Renal cortex interstitium (tissue), 11 donors: ENCODE results near the gene EDN2. TPM values are rescaled to one million over a fixed set of nuclear protein-coding genes. Genes with fewer than 3 reads are reported as not detected.

ENCODE experiments used
- DNase-seq, 11 donors: peaks; one replicate each; pipeline ENCODE4 v3.0.0-alpha.2; 2013; ENCODE audit warnings: low read depth in 9 of 11, low spot score in 4 of 11; ENCODE audit errors: extremely low read depth in 1 of 11
- polyA plus RNA-seq, 3 donors: library from polyadenylated mRNA; unstranded; fragments of 120-200 nt; gene quantifications; one replicate each; pipeline ENCODE4 v1.2.1, GENCODE V29; 2013; ENCODE audit not compliant: insufficient read length in 3 of 3

The EDN2 gene
- polyA plus RNA-seq, 3 donors = 0.51 to 3.2 (median 1.0) TPM

DNA sequence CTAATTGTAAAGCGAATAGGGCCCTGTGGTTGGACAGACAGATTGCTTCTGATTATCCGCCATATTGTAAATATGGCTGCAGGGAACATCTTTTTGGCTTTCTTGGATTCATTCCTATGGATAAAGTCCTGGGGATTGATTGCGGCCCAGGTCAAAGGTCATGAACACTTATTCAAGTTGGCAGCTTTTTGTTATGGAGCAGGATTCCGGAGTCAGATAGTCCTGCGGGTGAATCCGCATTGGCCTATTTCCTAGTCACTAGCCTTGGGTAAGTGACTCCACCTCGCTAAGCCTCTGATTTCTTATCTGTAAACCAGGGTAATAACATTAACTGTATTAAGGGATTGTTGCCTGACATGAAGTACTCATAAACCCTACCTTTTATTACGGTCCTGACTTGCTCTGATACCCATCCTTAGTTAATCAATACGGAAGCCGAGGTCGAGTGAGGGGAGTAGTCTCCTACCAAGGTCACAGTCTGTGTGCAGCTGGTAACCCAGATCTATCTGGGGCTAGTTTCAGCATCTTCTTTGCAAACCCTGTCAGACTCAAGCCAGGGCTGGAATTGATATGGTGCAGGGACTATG is 31.7 kb downstream of the EDN2 start:
- no peak for DNase-seq

- no peak for DNase-seq
Measured at GRCh38 chr1:41450747-41451285, 33.7 kb downstream of the EDN2 start.

GRCh38 chr1:41449326-41449921 is 35.1 kb downstream of the EDN2 start:
- no peak for DNase-seq

GRCh38 chr1:41448821-41449220 is 35.7 kb downstream of the EDN2 start:
- no peak for DNase-seq

DNA sequence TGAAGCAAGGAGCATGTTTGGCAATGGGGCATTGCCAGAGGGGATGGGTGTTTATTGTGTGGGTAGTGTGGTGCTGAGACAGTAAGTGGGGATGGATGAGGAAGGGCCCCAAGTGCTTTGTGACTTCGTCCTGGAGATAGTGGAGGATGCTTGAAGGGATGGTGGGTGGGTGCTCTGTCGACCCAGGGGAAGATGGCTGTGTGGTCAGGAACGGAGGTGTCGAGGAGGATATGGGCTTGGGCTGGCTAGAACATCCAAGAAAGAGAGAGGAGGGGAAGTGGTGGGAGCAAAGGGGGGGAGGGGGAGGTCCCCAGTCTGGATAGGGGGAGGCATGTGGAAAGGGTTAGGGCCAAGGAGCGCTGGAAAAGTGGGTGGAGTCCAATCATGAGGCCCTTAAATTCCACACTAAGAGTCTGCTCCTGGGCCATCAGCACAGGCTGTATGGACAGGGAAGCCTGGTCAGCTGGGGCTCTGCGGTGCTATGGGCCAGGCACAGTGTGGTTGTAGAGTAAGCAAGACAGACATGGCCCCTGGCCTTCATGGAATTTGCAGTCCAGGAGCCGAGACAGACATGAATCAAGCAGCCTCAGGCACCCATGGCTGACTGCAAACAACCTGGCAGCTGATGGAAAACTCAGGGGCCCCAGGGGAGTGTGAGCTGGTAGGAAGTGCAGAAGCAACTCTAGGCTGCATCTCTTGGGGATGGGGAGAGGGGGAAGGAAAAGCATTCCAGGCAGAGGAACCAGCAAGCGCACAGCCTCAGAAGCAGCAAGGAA is 36.3 kb downstream of the EDN2 start:
- no peak for DNase-seq

- no peak for DNase-seq
Measured at GRCh38 chr1:41446851-41447610, 37.5 kb downstream of the EDN2 start.

DNA sequence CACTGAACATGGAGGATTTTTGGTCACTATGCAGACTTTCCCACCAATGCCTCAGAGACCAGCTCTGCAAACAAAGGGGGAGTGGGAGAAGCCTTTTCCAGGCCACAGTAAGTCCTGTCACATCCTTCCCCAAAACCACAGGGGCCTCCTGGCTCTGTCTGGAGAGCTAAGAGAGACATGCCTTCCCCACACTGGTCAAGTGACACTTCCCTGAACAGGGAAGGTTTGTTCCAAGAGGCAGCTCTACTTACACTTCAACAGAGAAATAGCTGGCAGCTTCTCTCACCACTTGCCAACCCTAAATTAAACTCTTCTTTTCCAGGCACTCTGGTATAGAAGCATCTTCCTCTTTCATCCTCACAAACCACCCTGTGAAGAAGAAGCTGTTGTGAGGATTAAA is 39.7 kb downstream of the EDN2 start:
- DNase-seq = no peak

- DNase-seq = no peak
Measured at GRCh38 chr1:41444246-41444645, 40.2 kb downstream of the EDN2 start.

- DNase-seq = no peak
Measured at GRCh38 chr1:41442697-41443251, 41.7 kb downstream of the EDN2 start.

DNA sequence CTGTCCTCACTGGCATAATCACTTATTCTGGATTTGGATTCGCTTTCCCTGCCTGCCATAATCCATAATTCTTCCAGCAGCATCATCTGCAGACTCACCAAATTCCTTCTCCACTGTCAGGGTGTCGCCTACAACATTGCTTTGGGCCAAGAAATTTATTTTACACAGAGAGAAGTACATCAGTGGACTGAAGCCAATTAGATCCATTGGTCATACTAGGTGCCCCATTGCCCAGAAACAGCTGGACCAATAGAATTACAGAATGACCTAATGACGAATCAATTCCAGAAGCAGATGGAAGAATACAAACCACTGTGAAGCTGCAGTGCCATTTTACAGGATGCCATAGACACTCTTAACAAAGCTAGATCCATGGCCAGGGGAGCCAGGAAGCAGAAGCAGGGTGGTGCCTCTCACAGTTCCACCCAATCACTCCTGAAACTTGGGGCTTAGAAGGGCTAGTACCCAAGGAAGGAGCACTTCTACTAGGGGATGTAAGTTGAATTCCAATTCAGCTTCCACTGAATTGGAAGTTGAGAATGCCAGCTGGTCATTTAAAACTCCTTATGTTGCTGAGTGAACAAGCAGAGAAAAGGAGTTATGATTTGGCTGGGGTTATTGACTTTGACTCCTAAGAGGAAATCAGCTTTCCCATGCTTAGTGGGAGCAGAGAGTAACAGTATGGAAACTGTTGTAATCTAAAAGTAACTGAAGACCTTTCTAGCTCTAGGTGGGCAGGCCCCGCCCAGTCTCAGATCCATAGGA is 44.0 kb downstream of the EDN2 start:
- DNase-seq = no peak

GRCh38 chr1:41439234-41439633 is 45.2 kb downstream of the EDN2 start:
- no peak for DNase-seq

GRCh38 chr1:41438711-41439110 is 45.8 kb downstream of the EDN2 start:
- no peak for DNase-seq

DNA sequence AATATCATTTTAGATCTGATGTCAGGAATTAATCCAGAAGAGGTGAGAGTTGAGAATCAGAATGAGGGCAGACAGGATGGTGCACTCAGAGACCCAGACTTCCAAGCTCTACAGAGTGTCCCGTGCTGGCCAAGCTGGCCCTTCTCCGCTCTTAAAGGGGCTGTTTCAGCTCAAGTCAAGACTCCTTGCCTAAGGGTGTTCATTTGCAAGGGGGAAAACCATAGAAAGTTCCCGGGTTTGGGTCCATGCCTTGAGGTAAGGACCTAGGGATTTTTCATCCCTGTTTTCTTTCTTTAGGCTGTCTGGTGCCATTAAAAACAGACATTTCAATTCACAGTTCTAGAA is 47.5 kb downstream of the EDN2 start:
- DNase-seq = no peak

DNA sequence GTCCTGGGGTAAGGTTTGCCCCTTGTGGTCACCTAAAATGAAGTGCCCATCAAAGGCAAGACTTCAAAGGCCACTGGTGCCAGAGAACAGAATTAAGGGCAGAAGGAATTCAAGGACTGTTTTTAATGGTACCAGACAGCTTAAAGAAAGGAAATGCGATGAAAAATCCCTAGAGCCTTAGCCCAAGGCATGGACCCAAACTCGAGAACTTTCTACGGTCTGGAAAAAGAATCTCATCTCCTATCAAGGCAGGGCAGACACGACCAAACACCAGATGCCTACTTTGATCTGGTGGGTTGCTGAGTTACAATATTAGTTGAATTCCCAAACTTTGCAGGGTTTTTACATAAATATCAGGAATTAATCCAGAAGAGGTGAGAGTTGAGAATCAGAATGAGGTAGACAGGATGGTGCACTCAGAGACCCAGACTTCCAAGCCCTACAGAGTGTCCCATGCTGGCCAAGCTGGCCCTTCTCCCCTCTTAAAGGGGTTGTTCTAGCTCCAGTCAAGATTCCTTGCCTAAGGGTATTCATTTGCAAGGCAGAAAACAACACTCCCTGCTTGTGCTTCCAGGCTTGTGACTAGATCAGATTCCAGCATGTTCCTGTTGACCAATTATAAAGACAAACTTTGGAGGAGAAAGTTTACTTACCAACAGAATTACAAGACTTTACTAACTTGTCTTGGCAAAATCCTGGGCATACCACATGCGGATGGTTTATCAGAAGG is 48.0 kb downstream of the EDN2 start:
- no peak for DNase-seq

DNA sequence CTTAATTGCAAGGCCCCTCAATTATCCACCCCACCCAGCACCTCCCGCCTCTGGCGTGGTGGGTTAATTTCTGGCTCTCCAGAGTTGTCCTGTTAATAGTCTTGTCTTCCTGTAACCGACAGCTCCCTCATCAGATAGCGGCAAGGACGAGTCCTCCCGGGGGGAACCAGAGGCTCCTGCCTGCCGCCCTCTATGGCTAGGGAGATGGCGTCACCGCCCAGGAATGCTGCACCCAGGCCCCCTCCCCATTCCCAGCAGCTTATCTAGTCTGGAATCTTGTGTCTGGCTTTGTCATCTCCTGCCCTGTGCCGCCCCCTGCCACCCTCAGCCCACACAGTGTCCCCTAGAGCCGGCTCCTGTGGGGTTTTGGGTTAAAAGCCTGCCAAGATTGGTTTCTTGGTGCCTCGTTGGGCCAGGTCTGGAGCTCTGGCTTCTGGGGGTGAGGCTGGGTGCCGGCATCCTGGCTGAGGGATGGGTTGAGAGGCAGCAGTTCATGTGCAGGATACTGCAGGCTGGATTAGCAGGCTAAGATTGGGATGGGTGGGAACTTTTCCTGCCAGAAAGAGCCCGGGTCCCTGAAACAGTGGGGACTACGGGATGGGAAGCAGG is 48.8 kb downstream of the EDN2 start:
- no peak for DNase-seq

DNA sequence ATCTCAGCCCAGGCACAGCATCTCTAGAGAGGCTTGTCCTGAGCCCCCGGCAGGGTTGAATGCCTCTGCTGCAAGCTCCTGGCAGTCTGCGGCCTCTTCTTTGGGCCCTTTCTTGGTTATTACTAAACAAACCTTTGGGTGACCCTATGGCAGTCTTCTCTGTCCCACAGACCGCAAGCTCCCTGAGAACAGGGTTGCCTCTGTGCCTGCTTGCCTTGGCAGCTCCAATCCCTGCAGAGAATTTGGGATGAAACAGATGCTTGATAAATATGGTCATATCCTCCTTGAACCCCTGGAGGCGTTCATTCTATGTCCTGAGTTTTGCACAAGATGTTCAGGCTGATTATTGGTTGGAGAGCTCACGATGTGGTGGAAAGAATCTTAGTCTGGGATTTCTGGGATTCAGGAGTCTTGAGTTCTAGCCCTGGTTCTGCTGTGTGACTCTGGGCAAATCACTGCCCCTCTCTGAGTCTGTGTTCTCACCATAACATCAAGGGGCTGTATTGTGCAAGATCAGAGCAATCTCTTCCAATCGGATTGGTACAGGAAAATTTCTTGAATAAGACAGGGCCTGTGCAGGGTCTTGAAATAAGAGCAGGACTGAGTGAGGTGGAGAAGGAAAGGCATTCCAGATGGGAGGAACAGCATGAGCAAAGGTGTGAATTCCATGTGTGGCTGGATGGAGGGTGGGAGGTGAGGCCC is 49.6 kb downstream of the EDN2 start:
- no peak for DNase-seq

DNA sequence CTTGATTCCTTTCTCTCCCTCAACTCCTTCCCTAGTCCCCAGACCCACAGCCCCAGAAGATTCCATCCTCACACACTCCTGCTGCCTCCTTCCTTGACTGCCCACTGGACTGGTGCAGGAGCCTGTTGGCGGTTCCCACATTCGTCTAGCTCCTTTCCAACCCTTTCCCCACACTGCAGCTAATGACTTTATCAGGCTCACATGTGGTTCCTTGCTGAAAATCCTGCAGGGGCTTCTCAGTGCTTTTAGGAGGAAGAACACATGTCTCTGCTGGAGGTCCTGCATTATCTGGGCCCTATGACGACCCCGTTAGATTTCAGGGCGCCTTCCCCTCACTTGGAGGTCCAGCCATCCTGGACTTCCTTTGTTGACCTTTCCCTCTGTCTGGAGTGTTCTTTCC is 50.2 kb downstream of the EDN2 start:
- DNase-seq = no peak
